AML-193 (cell line): ENCODE measurements around the gene KCNN3.

ENCODE experiments used
- DNase-seq, 2 experiments: peaks; one replicate each; lab custom pipeline; 2025; lab: John Stamatoyannopoulos, UW

KCNN3 gene

GRCh38 chr1:154816369-154816768 lies 53.7 kb downstream of the KCNN3 start:
- DNase-seq, result no peak

- DNase-seq, result no peak
Observed at GRCh38 chr1:154813846-154814505, 56.1 kb downstream of the KCNN3 start.

- no peak for DNase-seq
Observed at GRCh38 chr1:154813300-154813816, 56.7 kb downstream of the KCNN3 start.

- DNase-seq, result no peak
Observed at GRCh38 chr1:154812877-154813276, 57.2 kb downstream of the KCNN3 start.

- DNase-seq, result no peak
Observed at GRCh38 chr1:154810571-154810970, 59.5 kb downstream of the KCNN3 start.

GRCh38 chr1:154809436-154810413 lies 60.4 kb downstream of the KCNN3 start:
- DNase-seq, result no peak

GRCh38 chr1:154808909-154809262 lies 61.2 kb downstream of the KCNN3 start:
- no peak for DNase-seq

GRCh38 chr1:154808261-154808908 lies 61.7 kb downstream of the KCNN3 start:
- no peak for DNase-seq

- DNase-seq, result no peak
Observed at GRCh38 chr1:154807048-154807591, 63.0 kb downstream of the KCNN3 start.

- no peak for DNase-seq
Observed at GRCh38 chr1:154806333-154806732, 63.7 kb downstream of the KCNN3 start.

GRCh38 chr1:154802982-154803920 lies 66.8 kb downstream of the KCNN3 start:
- no peak for DNase-seq

- DNase-seq, result no peak
Observed at GRCh38 chr1:154802336-154802969, 67.6 kb downstream of the KCNN3 start.

- no peak for DNase-seq
Observed at GRCh38 chr1:154801234-154802011, 68.7 kb downstream of the KCNN3 start.

GRCh38 chr1:154799188-154799587 lies 70.9 kb downstream of the KCNN3 start:
- no peak for DNase-seq

- DNase-seq, result no peak
Observed at GRCh38 chr1:154798645-154799044, 71.4 kb downstream of the KCNN3 start.

- DNase-seq, result no peak
Observed at GRCh38 chr1:154797175-154797574, 72.9 kb downstream of the KCNN3 start.

GRCh38 chr1:154796303-154796892 lies 73.7 kb downstream of the KCNN3 start:
- DNase-seq, result no peak

GRCh38 chr1:154794608-154795007 lies 75.5 kb downstream of the KCNN3 start:
- DNase-seq, result no peak

- no peak for DNase-seq
Observed at GRCh38 chr1:154793685-154794084, 76.4 kb downstream of the KCNN3 start.
